Erythroblast (primary cell): ENCODE measurements around the gene DSCAM.

Source experiments
- GATA1 ChIP-seq: IDR thresholded peaks from 2 replicates; pipeline ENCODE4 v1.6.1; 2011; ENCODE audit warnings: low read depth, mild to moderate bottlenecking, control low read depth, low read length, moderate library complexity
- POLR2A ChIP-seq: IDR thresholded peaks from 2 replicates; pipeline ENCODE4 v1.6.1; 2011; ENCODE audit warnings: mild to moderate bottlenecking, low read length

DNA sequence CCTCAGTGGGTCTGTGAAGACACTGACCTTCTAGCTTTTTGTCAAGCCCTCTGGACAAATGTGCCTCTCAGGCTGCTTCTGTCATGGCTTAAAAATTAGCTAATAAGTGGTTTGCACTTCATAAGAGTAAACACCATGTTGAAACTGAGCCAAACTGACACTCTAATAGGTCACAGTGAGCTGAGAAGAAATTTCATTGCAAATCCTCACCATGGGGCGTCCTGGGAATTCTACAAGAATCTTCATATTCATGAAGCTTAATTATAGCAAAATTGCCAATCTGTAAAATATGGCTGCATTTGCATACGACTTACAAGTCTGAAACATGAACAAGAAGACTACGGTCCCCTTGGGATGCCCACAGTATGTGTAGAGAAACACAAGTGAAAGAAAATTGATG is 188.6 kb downstream of the DSCAM start:
- no peak for TF ChIP-seq POLR2A
- no peak for TF ChIP-seq GATA1
